ENCODE data around the gene IMP3. TPM values are rescaled to one million over a fixed set of nuclear protein-coding genes. Genes with fewer than 3 reads are reported as not detected.

Gene IMP3
- total and polyA plus RNA-seq, 4 donors: 45.2 to 94.8 (median 69.6) TPM

DNA sequence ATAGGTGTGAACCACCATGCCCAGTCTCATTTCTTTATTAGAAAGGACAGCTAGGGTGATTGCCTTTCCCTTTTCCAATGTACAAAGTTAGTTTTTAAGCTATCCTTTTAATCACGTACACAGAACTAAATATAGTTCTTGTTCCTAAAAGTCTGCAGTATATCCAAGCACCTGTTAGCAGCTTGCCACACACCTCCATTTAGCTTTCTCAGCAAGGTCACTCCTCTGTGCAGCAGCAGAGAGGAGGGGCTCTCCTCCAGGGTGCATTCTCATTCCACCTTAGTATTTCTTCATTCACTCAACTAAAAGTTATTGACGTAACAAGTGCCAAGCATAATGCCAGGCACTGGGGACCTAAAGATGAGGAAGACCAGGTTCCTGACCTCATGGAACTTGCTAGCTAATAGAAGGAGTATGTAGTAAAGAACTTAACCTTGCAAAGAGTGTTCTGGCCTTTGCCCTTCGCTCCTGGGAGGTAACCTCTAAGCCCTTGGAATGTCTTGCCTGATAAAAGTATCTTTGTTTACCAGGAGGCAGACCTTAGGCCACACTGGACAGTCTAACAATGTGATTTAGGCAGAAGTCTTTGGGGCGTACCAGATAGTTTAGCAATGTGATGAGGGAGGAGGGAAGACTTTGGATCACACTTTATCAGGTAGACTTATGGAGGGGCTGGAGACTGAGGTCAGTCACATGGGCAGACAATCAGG is 48.2 kb downstream of the IMP3 start:
- TF ChIP-seq FOXA2 (IDR thresholded peaks at IDR 0.05) (no peak), FOXA1 (IDR thresholded peaks at IDR 0.05) (no peak), YY1 (IDR thresholded peaks at IDR 0.05) (no peak), JUND (IDR thresholded peaks at IDR 0.05) (no peak), RAD21 (IDR thresholded peaks at IDR 0.05) (no peak), HNF4A (conservative IDR thresholded peaks at IDR 0.05) (no peak), NR2F2 (IDR thresholded peaks at IDR 0.05) (no peak), EGR1 (IDR thresholded peaks at IDR 0.05; ENCODE audit: low read depth in 2 of 2) (no peak), RXRA (IDR thresholded peaks at IDR 0.05) (no peak), GABPA (IDR thresholded peaks at IDR 0.05 in 1 of 2, conservative IDR thresholded peaks at IDR 0.05 in 1 of 2) (no peak), HNF4G (IDR thresholded peaks at IDR 0.05) (no peak)
- TF ChIP-seq, protein P1, sequence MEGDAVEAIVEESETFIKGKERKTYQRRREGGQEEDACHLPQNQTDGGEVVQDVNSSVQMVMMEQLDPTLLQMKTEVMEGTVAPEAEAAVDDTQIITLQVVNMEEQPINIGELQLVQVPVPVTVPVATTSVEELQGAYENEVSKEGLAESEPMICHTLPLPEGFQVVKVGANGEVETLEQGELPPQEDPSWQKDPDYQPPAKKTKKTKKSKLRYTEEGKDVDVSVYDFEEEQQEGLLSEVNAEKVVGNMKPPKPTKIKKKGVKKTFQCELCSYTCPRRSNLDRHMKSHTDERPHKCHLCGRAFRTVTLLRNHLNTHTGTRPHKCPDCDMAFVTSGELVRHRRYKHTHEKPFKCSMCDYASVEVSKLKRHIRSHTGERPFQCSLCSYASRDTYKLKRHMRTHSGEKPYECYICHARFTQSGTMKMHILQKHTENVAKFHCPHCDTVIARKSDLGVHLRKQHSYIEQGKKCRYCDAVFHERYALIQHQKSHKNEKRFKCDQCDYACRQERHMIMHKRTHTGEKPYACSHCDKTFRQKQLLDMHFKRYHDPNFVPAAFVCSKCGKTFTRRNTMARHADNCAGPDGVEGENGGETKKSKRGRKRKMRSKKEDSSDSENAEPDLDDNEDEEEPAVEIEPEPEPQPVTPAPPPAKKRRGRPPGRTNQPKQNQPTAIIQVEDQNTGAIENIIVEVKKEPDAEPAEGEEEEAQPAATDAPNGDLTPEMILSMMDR (IDR thresholded peaks at IDR 0.05; ENCODE audit: low read depth, low read length, missing input control): no peak
- TF ChIP-seq, protein P2, sequence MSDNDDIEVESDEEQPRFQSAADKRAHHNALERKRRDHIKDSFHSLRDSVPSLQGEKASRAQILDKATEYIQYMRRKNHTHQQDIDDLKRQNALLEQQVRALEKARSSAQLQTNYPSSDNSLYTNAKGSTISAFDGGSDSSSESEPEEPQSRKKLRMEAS (IDR thresholded peaks at IDR 0.05): no peak
- no peak for DNase-seq (ENCODE audit: low spot score)
- H3K4me3 ChIP-seq (ENCODE audit: low read depth in 1 of 3, low read length in 3 of 3): no peak overlapping the region
- WGBS: 94% methylated on average over 4 of the region's 4 CpGs
- H3K36me3 ChIP-seq (ENCODE audit: control insufficient read depth in 4 of 4, insufficient read depth in 3 of 4, low read depth in 1 of 4, low read length in 3 of 4): peaks cover 0 to 12% (median 3%) of the 10 kb centered on the region in 4 donors
- no peaks in the 10 kb centered on the region for H3K9me3 ChIP-seq (ENCODE audit: control insufficient read depth in 4 of 4, low read length in 3 of 4)
- H3K4me1 ChIP-seq (ENCODE audit: control insufficient read depth in 4 of 4, insufficient read depth in 4 of 4, low read length in 3 of 4): peaks cover 0 to 4% (median 2%) of the 10 kb centered on the region in 4 donors
- no peaks in the 10 kb centered on the region for H3K27me3 ChIP-seq (ENCODE audit: control insufficient read depth in 4 of 4, insufficient read depth in 4 of 4, low read length in 3 of 4)
- H3K27ac ChIP-seq (ENCODE audit: low read depth in 1 of 2, low read length in 2 of 2): no peak overlapping the region
- no peak overlapping the region for H3K9ac ChIP-seq (ENCODE audit: low read depth in 1 of 2, low read length in 2 of 2)

DNA sequence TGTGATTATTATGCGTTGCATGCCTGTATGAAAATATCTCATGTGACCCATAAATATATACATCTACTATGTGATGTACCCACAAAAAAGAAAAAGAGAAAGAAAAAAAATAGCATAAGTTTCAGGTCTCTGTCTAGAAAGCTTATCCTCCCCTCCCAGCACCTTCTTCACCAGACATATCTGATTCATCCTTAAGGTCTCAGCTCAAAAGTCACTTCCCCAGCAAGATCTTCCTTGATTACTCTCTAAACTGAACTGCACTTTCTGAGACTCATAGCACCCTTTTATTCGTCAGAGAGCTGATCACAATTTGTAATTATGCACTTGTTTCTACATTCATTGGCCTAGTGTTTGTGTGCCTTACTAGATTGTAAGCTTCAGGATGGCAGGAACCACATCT is 49.8 kb downstream of the IMP3 start:
- H3K4me3 ChIP-seq (ENCODE audit: low read depth in 1 of 3, low read length in 3 of 3): no peak overlapping the region
- WGBS: 94% methylated on average over 2 of the region's 2 CpGs

More for the DNA sequence above, 49.8 kb downstream of the IMP3 start:
- Histone ChIP-seq H3K9me3 (ENCODE audit: control insufficient read depth in 4 of 4, low read length in 3 of 4) (no peaks in the 10 kb centered on the region), H3K36me3 (ENCODE audit: control insufficient read depth in 4 of 4, insufficient read depth in 3 of 4, low read depth in 1 of 4, low read length in 3 of 4) (peaks cover 0 to 8% (median 1%) of the 10 kb centered on the region in 4 donors), H3K9ac (ENCODE audit: low read depth in 1 of 2, low read length in 2 of 2) (no peak overlapping the region), H3K27me3 (ENCODE audit: control insufficient read depth in 4 of 4, insufficient read depth in 4 of 4, low read length in 3 of 4) (no peaks in the 10 kb centered on the region), H3K4me1 (ENCODE audit: control insufficient read depth in 4 of 4, insufficient read depth in 4 of 4, low read length in 3 of 4) (no peaks in the 10 kb centered on the region), H3K27ac (ENCODE audit: low read depth in 1 of 2, low read length in 2 of 2) (no peak overlapping the region)
- TF ChIP-seq NR2F2 (IDR thresholded peaks at IDR 0.05) (no peak), TAF1 (conservative IDR thresholded peaks at IDR 0.05) (no peak), YY1 (IDR thresholded peaks at IDR 0.05) (no peak), RAD21 (IDR thresholded peaks at IDR 0.05) (no peak)
- TF ChIP-seq, protein P1 (IDR thresholded peaks at IDR 0.05; ENCODE audit: low read depth, low read length, missing input control): no peak
- TF ChIP-seq, protein P3, sequence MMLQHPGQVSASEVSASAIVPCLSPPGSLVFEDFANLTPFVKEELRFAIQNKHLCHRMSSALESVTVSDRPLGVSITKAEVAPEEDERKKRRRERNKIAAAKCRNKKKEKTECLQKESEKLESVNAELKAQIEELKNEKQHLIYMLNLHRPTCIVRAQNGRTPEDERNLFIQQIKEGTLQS (IDR thresholded peaks at IDR 0.05): no peak
- no peak for DNase-seq (ENCODE audit: low spot score)

Other genes with a start within 250 kb of the IMP3 start
- gene SIN3A, start 188.5 kb downstream of the IMP3 start, total RNA-seq: 10 to 100 TPM; 19.6 to 21.9 TPM
- gene SIN3A, start 188.5 kb downstream of the IMP3 start, polyA plus RNA-seq: 1 to 10 TPM; 6.8 to 7.1 TPM
- 10 to 100 TPM in 1 of 2 donors, 1 to 10 TPM in 1; 8.4 to 14.1 TPM for gene PTPN9, start 60.9 kb downstream of the IMP3 start, total RNA-seq
- gene PTPN9, start 60.9 kb downstream of the IMP3 start, polyA plus RNA-seq: 1 to 10 TPM; 5.4 to 6.6 TPM
- 10 to 100 TPM in 1 of 2 donors, 1 to 10 TPM in 1; 7.8 to 11.4 TPM for gene SNUPN, start 14.5 kb downstream of the IMP3 start, total RNA-seq
- 10 to 100 TPM; 12.8 to 13.2 TPM for gene SNUPN, start 14.5 kb downstream of the IMP3 start, polyA plus RNA-seq
- gene SNX33, start 7.7 kb upstream of the IMP3 start, total RNA-seq: 10 to 100 TPM in 1 of 2 donors, 1 to 10 TPM in 1; 7.1 to 10.8 TPM
- gene SNX33, start 7.7 kb upstream of the IMP3 start, polyA plus RNA-seq: 10 to 100 TPM in 1 of 2 donors, 1 to 10 TPM in 1; 8.0 to 10.3 TPM
- 1 to 10 TPM; 1.2 to 1.5 TPM for gene CSPG4, start 72.6 kb upstream of the IMP3 start, total RNA-seq
- gene CSPG4, start 72.6 kb upstream of the IMP3 start, polyA plus RNA-seq: under 1 TPM; 0.07 to 0.36 TPM
- gene UBE2Q2, start 203.2 kb upstream of the IMP3 start, total RNA-seq: 10 to 100 TPM in 1 of 2 donors, 1 to 10 TPM in 1; 6.5 to 14.4 TPM
- gene UBE2Q2, start 203.2 kb upstream of the IMP3 start, polyA plus RNA-seq: 1 to 10 TPM; 2.4 to 4.0 TPM